ENCODE data around the gene ARMC8.

The ARMC8 gene

DNA sequence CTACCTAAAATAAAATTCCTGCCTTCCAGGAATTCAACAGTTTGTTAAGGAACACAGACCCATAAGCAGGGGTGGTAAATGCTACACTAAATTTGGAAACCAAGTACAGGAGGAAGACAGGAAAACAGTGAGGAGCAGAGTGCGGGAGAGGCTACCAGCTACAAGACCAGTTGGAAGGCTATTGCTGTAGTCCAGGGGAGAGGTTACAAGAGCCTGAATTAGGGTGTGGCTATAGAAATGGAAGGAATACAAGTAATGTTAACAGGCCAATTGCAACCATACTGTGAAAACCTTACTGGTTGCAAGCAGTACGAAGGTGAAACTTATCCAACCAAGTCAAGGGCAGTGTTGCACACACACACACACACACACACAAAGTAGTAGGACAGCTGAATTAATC lies 880 bp upstream of the ARMC8 start:
- DNase-seq (ENCODE audit: extremely low read depth, low read depth) = no peak
- TF ChIP-seq, protein P1, sequence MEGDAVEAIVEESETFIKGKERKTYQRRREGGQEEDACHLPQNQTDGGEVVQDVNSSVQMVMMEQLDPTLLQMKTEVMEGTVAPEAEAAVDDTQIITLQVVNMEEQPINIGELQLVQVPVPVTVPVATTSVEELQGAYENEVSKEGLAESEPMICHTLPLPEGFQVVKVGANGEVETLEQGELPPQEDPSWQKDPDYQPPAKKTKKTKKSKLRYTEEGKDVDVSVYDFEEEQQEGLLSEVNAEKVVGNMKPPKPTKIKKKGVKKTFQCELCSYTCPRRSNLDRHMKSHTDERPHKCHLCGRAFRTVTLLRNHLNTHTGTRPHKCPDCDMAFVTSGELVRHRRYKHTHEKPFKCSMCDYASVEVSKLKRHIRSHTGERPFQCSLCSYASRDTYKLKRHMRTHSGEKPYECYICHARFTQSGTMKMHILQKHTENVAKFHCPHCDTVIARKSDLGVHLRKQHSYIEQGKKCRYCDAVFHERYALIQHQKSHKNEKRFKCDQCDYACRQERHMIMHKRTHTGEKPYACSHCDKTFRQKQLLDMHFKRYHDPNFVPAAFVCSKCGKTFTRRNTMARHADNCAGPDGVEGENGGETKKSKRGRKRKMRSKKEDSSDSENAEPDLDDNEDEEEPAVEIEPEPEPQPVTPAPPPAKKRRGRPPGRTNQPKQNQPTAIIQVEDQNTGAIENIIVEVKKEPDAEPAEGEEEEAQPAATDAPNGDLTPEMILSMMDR (IDR thresholded peaks at IDR 0.05; ENCODE audit: low read depth, low read length) = no peak

DNA sequence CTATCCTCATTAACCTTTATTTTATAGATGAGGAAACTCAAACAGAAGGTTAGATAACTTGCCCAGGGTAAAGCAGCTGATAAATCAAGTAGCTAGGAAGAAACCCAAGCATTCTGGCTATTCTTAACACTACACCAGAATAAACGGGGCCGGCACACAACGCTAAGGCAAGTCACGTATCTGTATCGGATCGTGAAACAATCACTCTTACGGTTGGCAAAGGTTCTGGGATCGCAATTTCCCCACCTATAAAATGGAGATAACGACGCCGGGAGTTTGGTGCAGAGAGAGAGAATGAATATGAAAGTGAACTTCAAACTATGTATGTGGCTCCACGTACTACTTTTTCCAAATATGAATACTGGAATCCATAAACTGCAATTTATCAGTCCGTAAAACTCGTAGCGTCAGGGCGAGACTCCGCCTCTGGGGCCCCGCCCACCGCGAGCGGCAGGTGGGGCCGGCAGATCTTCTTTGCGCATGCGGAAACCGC lies 252 bp upstream of the ARMC8 start:
- TF ChIP-seq, protein P1 (IDR thresholded peaks at IDR 0.05; ENCODE audit: low read depth, low read length) = no peak
- DNase-seq (ENCODE audit: extremely low read depth, low read depth) = peak; percentile 54

DNA sequence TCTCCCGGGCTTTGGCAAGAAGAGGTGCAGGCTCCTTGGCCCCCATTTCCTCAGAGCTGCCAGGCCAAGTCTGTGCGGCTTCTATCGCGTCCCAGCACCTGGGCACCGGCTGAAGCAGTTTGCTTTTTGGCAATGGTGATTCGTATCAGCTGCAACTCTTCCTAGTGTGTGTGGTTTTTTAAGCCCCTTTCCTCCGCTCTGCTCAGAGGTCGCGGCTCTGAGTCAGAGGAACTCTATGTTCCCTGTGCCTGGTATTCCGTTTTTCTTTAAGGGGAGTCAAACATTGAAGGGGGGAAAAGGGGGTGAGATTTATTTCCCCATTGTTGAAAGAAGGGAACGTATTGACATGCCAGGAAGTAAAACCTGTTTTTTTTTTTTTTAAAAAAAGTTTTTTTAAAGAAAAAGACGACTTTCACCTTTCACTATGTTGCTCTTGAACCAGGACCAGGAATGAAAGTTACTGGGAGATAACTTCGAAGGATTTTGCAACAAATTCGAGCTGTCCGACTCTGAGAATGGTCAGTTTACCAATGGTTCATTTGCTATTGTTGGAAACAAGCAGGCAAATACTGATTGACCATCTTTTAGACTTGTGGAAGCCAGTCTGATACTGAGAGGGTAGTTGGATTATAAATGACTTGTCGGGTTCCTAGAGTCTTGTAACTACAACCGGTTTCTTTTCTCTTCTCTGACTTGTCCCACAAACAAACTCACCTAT lies 1.1 kb downstream of the ARMC8 start:
- TF ChIP-seq, protein P1 (IDR thresholded peaks at IDR 0.05; ENCODE audit: low read depth, low read length) = no peak
- no peak for DNase-seq (ENCODE audit: extremely low read depth, low read depth)

DNA sequence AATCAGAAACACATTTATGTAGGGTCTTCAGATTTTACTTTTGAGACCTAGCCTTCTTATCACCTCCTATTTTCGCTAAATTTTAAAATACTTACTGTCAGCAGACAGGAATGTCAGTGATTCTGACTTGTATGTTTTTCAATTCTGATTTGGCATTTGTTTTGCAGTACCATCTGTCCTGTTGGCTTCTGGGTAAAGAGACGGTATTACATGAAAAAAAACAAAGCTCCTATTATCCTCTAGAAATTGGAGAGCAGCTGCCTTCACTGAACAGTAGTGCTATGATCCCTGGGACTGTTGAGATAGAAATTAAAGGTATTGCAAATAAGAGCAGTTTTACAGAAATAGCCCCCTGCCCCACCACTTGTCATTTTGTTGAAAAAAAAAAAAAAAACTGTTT lies 8.4 kb downstream of the ARMC8 start:
- TF ChIP-seq, protein P1 (IDR thresholded peaks at IDR 0.05; ENCODE audit: low read depth, low read length) = no peak
- no peak for DNase-seq (ENCODE audit: extremely low read depth, low read depth)

DNA sequence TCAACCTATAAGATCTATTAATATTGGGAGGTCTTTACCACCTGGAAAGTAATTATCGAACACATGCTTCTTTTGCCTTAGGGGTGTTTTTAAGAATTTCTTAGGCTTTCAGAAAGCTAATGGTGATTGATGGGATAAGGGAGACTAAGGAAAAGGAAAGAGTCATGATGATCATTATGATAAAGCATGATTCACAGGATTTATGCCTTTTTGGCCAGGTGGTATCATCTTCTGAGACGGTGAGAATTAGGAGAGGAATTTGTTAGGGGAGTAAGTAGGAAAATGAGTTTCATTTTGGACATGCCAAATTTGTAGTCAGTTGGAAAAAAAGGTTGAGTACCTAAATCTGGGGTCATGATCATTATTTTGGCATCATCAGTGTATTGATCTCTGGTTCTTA lies 8.9 kb downstream of the ARMC8 start:
- TF ChIP-seq, protein P1 (IDR thresholded peaks at IDR 0.05; ENCODE audit: low read depth, low read length) = no peak
- DNase-seq (ENCODE audit: extremely low read depth, low read depth) = no peak

DNA sequence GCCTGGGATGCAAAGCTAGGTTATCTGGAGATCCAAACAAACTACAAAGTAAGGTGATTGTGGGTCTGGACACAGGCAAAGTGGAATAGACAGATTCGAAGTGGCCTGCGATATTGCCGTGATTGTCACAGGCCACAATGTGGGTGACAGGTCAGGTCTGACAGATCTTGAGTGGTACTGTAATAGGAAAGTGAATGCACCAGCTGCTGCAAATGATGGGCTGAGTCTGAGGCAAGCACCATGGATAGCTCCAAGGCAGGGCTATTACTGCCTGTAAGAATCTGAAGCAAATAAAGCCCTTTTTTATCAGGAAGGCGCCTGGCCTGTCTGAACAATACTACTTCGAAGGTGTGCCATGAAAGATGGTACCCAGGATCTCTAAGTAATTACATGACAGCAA lies 10.0 kb downstream of the ARMC8 start:
- no peak for DNase-seq (ENCODE audit: extremely low read depth, low read depth)
- TF ChIP-seq, protein P1 (IDR thresholded peaks at IDR 0.05; ENCODE audit: low read depth, low read length) = no peak

DNA sequence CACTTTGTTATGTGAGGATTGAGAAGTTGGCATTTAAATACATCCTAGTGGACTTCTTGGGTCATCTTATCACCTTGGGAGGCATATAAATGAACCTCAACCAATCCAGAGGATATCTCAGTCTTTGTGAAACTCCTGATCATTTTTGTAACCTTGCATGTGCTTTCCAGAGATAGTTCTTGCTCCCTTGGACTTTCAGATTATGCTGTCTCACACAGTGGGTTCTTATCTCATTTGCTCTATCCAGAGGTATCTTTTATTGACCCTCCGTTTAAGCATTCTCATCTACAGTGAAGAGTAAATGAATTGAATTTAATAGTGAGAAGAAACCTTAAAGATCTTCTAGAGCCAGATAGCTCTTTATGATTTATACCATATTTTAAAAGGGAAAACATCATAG lies 10.4 kb downstream of the ARMC8 start:
- TF ChIP-seq, protein P1 (IDR thresholded peaks at IDR 0.05; ENCODE audit: low read depth, low read length) = no peak
- DNase-seq (ENCODE audit: extremely low read depth, low read depth) = no peak

All from AG09319 (cell line).